Transverse colon (tissue), 4 donors: Measurements from ENCODE around the gene KDF1. TPM values are rescaled to one million over a fixed set of nuclear protein-coding genes. Genes with fewer than 3 reads are reported as not detected.
A peak's percentile ranks its signal among the peaks of the same experiment; 100 is the strongest.

Experiments used
- DNase-seq: peaks from one replicate; pipeline ENCODE4 v3.0.0-alpha.2; 2019
- H3K27ac ChIP-seq, 4 donors: fragments of 200-600 bp; sonication (generic); 2 replicates each; pipeline ENCODE4 v1.5.1; 2016 to 2018; ENCODE audit warnings: inconsistent platforms in 4 of 4
- H3K27me3 ChIP-seq: fragments of 200-600 bp; sonication (generic); 2 replicates; pipeline ENCODE4 v1.5.1; 2017; ENCODE audit warnings: inconsistent platforms
- H3K36me3 ChIP-seq, 4 donors: fragments of 200-600 bp; sonication (generic); 2 replicates each; pipeline ENCODE4 v1.5.1; 2017 to 2019; ENCODE audit warnings: inconsistent platforms in 4 of 4
- H3K4me1 ChIP-seq, 4 donors: fragments of 200-600 bp; sonication (generic); 2 replicates each; pipeline ENCODE4 v1.5.1; 2017 to 2020; ENCODE audit warnings: inconsistent platforms in 4 of 4
- H3K4me3 ChIP-seq, 4 donors: fragments of 200-600 bp; sonication (generic); 1 replicate in 1 of 4; 2 replicates in 3 of 4; pipeline versions ENCODE4 v1.5.1 to v1.6.1; 2017 to 2019; ENCODE audit warnings: inconsistent platforms in 4 of 4
- H3K9me3 ChIP-seq, 2 donors: fragments of 200-600 bp; sonication (generic); 2 replicates each; pipeline ENCODE4 v1.5.1; 2017 to 2019; ENCODE audit warnings: inconsistent platforms in 2 of 2
- EP300 ChIP-seq: sonication (generic); formaldehyde crosslinking; IDR thresholded peaks from one replicate; pipeline ENCODE4 v1.6.1; 2017; ENCODE audit warnings: antibody characterized with exemption, low read depth
- POLR2A ChIP-seq: fragments of 450-650 bp; IDR thresholded peaks from one replicate; pipeline ENCODE4 v1.6.1; 2016; ENCODE audit warnings: antibody characterized with exemption, mild to moderate bottlenecking, moderate library complexity
- POLR2AphosphoS5 ChIP-seq, 3 donors: sonication (generic); formaldehyde crosslinking; IDR thresholded peaks; one replicate each; pipeline ENCODE4 v1.6.1; 2016; ENCODE audit warnings: antibody characterized with exemption in 3 of 3
- WGBS, 2 donors: methylation state at CpG; one replicate each; pipeline ENCODE4 v1.1.5; 2018; ENCODE audit warnings: low coverage in 1 of 2; 5-methylcytosine and 5-hydroxymethylcytosine counted together
- in situ Hi-C, 4 donors: fragments of 200-750 bp; cut with MboI; loops; one replicate each; pipeline versions ENCODE4 v1.15.0 to v1.15.1; 2017; ENCODE audit warnings: low sequenced_read_pairs in 3 of 4, low pct_ligation_motif_present in 1 of 4, low pct_unique_long_range_greater_than_20kb in 1 of 4
- intact Hi-C: fragments of 100-400 bp; cut with DNase I; formaldehyde crosslinking; loops from one replicate; pipeline ENCODE4 v1.15.1; 2023; ENCODE audit warnings: low total_unique reads
- total RNA-seq, 4 donors: library from RNA; depleted of rRNA; stranded (reverse); fragments of >200 nt; gene quantifications; one replicate each; pipeline ENCODE4 v1.1.0, GENCODE V29; 2016
- TF ChIP-seq, protein P1 (sequence below), 5 experiments: fragments of 200-600 bp in 3 of 5; fragments of 450-650 bp in 2 of 5; sonication (generic) in 3 of 5; IDR thresholded peaks; 1 replicate in 2 of 5; 2 replicates in 3 of 5; pipeline ENCODE4 v1.5.1; 2016 to 2017; ENCODE audit warnings: antibody characterized with exemption in 5 of 5, inconsistent platforms in 3 of 5, mild to moderate bottlenecking in 2 of 5, moderate library complexity in 1 of 5

KDF1 gene
- total RNA-seq, 4 donors from 2014 or later: 11.6 to 36.2 (median 29.8) TPM

DNA sequence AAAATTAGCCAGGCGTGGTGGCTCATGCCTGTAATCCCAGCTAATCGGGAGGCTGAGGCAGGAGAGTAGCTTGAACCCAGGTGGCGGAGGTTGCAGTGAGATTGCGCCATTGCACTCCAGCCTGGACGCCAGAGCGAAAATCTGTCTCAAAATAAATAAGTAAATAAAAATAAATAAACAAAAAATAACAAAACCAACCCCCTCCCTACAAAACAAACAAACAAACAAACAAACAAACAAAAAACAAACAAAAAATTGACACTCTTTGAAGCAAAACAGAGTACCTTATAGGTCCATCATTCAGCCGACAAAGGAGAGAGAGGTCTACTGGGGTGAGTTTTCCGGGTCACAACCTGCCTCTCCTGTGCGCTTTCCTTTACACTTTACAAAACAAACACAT, 5.4 kb upstream of the KDF1 start:
- Histone ChIP-seq H3K9me3 (no peaks in the 10 kb centered on the region), H3K4me1 (peaks cover 0 to 8% (median 3%) of the 10 kb centered on the region in 4 donors), H3K36me3 (no peaks in the 10 kb centered on the region), H3K27me3 (peaks cover 7% of the 10 kb centered on the region), H3K27ac (no peak overlapping the region), H3K4me3 (no peak overlapping the region)
- DNase-seq: no peak
- TF ChIP-seq POLR2A (no peak), EP300 (no peak), POLR2AphosphoS5 (IDR thresholded peaks at IDR 0.05) (no peak)
- TF ChIP-seq, protein P1, sequence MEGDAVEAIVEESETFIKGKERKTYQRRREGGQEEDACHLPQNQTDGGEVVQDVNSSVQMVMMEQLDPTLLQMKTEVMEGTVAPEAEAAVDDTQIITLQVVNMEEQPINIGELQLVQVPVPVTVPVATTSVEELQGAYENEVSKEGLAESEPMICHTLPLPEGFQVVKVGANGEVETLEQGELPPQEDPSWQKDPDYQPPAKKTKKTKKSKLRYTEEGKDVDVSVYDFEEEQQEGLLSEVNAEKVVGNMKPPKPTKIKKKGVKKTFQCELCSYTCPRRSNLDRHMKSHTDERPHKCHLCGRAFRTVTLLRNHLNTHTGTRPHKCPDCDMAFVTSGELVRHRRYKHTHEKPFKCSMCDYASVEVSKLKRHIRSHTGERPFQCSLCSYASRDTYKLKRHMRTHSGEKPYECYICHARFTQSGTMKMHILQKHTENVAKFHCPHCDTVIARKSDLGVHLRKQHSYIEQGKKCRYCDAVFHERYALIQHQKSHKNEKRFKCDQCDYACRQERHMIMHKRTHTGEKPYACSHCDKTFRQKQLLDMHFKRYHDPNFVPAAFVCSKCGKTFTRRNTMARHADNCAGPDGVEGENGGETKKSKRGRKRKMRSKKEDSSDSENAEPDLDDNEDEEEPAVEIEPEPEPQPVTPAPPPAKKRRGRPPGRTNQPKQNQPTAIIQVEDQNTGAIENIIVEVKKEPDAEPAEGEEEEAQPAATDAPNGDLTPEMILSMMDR (IDR thresholded peaks at IDR 0.05): no peak
- WGBS, 2 donors: 88 to 92% methylated on average over 7 to 9 of the region's 9 CpGs
- intact Hi-C loops (no loop called here), in situ Hi-C loops (no loop called here)

DNA sequence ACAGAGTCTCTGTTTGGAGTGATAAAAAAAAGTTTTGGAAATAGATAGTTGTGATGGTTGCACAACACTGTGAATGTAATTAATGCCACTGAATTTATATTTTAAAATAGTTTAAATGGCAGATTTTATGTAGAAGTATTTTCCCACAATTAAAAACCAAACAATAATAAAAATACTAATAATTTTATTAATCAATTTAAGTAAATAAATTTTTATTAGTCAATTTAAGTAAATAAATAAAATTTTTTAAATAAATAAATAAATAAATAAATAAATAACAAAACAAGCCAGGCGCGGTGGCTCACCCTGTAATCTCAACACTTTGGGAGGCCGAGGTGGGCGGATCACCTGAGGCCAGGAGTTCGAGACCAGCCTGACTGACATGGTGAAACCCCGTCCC, 4.9 kb upstream of the KDF1 start:
- Histone ChIP-seq H3K36me3 (no peaks in the 10 kb centered on the region), H3K9me3 (no peaks in the 10 kb centered on the region), H3K27ac (no peak overlapping the region), H3K4me1 (peaks cover 0 to 9% (median 4%) of the 10 kb centered on the region in 4 donors), H3K27me3 (peaks cover 11% of the 10 kb centered on the region), H3K4me3 (no peak overlapping the region)
- 79 to 85% methylated on average over 3 to 6 of the region's 6 CpGs for WGBS, 2 donors
- intact Hi-C loops: no loop called here
- in situ Hi-C loops: no loop called here
- no peak for DNase-seq
- TF ChIP-seq, protein P1 (IDR thresholded peaks at IDR 0.05): no peak
- TF ChIP-seq POLR2AphosphoS5 (IDR thresholded peaks at IDR 0.05): no peak
- no peak for TF ChIP-seq EP300
- no peak for TF ChIP-seq POLR2A

DNA sequence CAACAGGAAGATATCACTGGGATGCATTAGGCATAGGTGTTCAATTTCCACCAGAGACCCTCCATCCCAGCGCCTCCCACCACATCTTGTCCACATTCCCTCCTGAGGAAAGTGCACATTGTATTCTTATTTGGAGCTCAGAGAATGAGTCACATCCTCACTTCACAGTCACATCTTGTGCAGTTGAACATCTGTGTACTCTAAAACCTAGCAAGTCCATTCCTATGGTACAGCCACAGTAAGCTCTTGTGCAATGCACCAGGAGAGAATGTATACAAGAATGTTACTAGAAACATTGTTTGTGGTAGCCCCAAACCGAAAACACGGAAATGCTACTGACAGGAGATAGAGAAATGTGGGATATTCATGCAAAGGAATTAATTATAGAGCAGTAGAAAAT, 1.6 kb upstream of the KDF1 start:
- Histone ChIP-seq H3K4me1 (peaks cover 0 to 20% (median 12%) of the 10 kb centered on the region in 4 donors), H3K27me3 (peaks cover 44% of the 10 kb centered on the region), H3K4me3 (no peak overlapping the region), H3K9me3 (no peaks in the 10 kb centered on the region), H3K27ac (no peak overlapping the region), H3K36me3 (no peaks in the 10 kb centered on the region)
- in situ Hi-C loops (no loop called here), intact Hi-C loops (loop anchor here (5.0 kb wide), 1 partner anchor 110 kb away; no protein-coding TSS in a partner anchor)
- 67 to 74% methylated on average over 2 to 3 of the region's 3 CpGs for WGBS, 2 donors
- DNase-seq: no peak
- TF ChIP-seq POLR2A (no peak), POLR2AphosphoS5 (IDR thresholded peaks at IDR 0.05) (no peak), EP300 (no peak)
- TF ChIP-seq, protein P1 (IDR thresholded peaks at IDR 0.05): no peak

DNA sequence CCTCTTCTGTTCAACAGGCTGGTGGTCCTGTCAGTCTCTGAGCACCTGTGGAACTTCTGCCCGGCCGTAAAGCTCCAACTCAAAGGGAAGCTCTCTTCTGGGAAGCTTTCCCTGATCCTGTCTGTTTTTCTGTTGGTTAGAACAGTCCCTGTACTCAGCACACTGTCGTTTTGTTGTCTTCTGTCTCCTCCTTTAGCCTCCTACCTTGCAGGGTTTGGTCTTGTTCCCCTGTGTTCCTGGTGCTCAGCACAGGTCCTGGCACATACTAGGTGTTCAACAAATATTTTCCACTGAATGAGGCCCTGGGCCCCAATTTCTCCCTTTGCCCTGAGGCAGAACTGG, 328 bp upstream of the KDF1 start:
- in situ Hi-C loops: no loop called here
- H3K27me3 ChIP-seq: peaks cover 44% of the 10 kb centered on the region

More for the DNA sequence above, 328 bp upstream of the KDF1 start:
- TF ChIP-seq, protein P1 (IDR thresholded peaks at IDR 0.05): peak in 1 of 5 experiments; percentile 8
- TF ChIP-seq EP300: no peak
- Histone ChIP-seq H3K27ac (peak overlapping the region; percentile 64 to 83 (median 78)), H3K4me3 (peak overlapping the region; percentile 25 to 71 (median 64)), H3K9me3 (no peaks in the 10 kb centered on the region), H3K36me3 (no peaks in the 10 kb centered on the region), H3K4me1 (peaks cover 0 to 20% (median 12%) of the 10 kb centered on the region in 4 donors)
- 27% methylated on average over 3 of the region's 3 CpGs; no CpG with 5 or more reads in 1 of the 2 donors for whole genome bisulfite sequencing, 2 donors
- no peak for DNase-seq
- intact Hi-C loops: loop anchor here (5.0 kb wide), 1 partner anchor 112 kb away; no protein-coding TSS in a partner anchor
